GM19452 (cell line): ENCODE data around the gene HIPK3.
"Not testable (repeated sequence)": the region's sequence is repeated elsewhere in the genome, so short reads cannot be mapped to it uniquely, and the experiment has no call there.

Experiments
- ATAC-seq: cut with Tn5 transposase; IDR thresholded peaks from one replicate; pipeline ENCODE4 v1.9.1; 2021; ENCODE audit not compliant: unreplicated experiment

HIPK3 gene

GRCh38 chr11:33258631-33259205 lies 1.5 kb downstream of the HIPK3 start:
- ATAC-seq = peak; percentile 14

DNA sequence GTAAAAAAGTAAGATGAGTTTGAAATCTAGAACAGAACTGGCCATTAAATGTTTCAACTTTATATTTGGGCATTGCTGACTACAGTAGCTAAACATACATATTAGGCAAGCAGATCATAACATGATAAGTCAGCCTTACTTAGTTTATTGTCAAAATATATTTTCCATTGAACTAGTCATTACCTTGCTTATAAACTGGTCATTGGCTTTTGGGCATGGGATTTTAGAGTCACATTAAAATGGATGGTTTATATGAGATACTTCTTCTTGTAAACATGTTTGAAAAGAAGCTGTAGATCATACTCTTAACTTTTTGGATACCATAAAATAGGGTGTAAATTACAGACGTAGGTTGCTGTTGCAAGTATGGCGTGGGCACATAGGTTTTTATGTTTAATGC lies 2.7 kb downstream of the HIPK3 start:
- ATAC-seq = no peak

DNA sequence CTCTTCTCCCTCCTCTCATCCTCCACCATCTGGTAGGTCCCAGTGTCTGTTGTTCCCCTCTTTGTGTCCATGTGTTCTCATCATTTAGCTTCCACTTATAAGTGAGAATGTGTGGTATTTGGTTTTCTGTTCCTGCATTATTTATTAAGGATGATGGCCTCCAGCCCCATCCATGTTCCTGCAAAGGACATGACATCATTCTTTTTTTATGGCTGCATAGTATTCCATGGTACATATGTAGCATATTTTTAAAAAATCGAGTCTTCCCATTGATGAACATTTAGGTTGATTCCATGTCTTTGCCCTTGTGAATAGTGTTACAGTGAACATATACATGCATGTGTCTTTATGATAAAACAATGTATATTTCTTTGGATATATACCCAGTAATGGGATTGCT lies 4.2 kb downstream of the HIPK3 start:
- ATAC-seq = not testable (repeated sequence)

DNA sequence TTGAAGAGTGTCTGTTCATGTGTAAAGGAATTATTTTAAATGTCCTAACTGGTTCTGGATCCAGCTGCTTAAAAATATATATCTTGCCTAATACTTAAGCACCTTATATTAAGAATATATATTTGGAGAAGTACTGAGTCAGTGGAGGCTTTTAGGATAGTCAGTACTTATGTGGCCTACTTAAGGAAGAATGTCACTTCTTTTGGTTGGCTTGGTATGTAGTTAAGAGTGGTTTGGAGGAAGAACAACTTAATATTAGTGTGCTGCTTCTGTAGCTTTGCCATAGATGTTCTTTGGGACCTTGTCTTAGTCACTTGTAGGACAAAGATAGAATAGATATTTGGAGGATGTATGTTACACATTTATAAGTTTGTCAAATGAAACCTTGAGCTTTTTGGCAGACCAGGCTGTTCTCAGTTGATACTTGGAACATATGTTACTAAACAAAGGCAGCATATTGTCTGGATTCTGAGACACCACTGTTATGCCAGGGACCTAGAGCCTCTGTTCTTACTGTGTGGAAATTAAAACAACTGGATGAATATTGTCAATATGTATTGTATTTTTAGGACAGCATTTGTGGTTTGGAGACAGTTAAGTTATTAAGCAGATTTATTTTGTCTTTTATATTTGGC lies 4.9 kb downstream of the HIPK3 start:
- ATAC-seq = no peak

- no peak for ATAC-seq
These were observed 6.4 kb downstream of the HIPK3 start for GRCh38 chr11:33263549-33263948.

- ATAC-seq = no peak
These were observed 7.7 kb downstream of the HIPK3 start for GRCh38 chr11:33264926-33265325.

- no peak for ATAC-seq
These were observed 9.4 kb downstream of the HIPK3 start for GRCh38 chr11:33266393-33267215.

DNA sequence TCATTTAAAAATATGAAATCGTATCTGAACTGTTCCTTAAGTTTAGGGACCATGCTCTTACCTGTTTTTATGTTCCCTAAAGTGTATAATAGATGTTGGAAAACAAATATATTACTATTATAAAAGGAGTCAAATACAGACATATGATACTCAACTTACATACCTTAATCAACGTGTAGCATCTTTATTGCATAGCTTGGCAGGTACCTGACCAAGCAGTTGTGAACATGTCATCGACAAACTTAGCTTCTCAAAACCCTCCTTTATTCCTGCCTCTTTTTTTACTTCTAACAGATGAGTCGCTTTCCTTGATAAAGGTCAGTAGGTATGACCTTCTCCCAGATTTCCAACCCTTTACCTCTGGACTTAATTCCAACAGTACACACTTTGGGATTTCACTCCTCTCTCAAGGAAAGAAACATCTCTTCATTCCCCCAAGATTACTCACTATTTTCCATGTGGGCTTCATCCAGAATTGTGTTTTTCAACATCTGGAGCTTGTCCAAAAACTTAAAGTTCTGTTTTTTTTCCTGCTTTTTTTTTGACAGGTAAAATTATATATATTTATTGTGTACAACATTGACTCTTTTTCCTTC lies 11.9 kb downstream of the HIPK3 start:
- ATAC-seq = no peak

GRCh38 chr11:33269822-33270221 lies 12.6 kb downstream of the HIPK3 start:
- ATAC-seq = no peak

GRCh38 chr11:33271059-33271458 lies 13.9 kb downstream of the HIPK3 start:
- no peak for ATAC-seq

- ATAC-seq = no peak
These were observed 15.3 kb downstream of the HIPK3 start for GRCh38 chr11:33272338-33273107.

DNA sequence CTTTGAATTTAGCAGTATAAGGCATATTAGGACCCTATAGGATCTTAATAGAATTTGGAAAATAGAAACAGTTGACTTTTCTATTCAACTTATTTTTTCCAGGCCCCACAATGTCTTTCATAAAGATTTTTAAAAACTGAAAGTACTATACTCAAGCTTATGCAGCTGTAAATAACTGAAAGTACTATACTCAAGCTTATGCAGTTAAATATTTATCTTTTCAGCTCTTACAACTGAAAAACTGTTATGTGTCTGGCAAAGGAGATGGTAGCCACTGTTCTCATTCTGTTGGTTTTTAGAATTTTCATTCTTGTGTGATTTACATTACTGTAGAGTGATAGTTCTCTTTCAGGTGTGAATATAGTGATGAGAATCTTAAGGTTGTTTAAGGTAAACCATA lies 16.5 kb downstream of the HIPK3 start:
- no peak for ATAC-seq

DNA sequence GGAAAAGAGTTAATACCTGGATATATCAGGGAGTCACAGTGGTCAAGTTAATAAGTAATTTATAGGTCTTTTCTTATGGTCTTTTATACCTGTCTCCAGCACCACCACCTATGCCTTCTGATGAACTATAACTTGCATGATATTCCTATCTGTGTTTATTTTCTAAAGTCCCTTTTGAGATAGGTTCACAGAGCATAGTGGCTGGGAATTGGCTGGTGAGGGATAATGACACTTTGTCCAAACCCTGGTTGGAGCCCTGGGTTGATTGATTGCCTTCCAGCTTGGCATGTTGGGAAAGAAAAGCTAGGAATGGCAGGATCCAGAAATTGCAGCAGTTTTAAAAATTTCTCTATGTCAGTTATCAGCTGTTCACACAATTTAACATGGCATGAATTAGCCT lies 23.2 kb downstream of the HIPK3 start:
- ATAC-seq = no peak

- ATAC-seq = no peak
These were observed 24.6 kb downstream of the HIPK3 start for GRCh38 chr11:33281758-33282157.

DNA sequence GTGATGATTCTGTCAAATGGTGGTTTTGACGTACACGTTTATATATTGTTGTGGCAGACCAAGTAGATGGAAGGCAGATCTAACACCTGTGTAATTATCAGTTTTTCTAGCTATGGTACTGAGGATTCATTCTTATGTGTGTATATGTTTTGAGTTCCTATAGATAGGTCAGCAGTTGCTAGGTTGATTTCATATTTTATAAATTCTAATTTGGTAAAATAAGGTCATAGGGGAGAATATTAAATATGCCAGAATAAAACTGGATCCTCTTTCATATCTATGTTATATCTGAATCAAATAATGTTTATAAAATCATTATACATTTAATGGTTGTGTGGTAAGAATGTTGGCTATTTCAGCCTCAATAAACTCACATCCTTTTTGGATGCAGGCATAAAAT lies 27.6 kb downstream of the HIPK3 start:
- ATAC-seq = no peak

DNA sequence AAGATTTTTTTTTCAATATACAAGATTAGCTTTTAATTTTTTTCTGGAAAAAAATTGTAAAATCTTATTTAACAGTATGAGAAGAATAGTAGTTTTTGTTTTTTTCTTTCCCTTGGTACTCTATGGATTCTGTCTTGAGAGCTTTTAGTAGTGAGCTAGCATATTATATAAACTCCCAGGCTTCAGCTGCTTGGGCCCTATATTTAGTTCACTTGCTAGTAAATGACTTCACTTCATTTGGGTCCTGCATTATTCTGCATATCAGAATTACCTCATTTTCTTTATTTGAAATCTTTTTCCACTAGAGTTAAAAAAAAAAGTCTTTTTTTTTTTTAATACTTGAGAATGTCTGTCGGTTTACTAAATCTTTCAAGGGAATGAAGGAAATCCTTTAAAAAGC lies 33.1 kb downstream of the HIPK3 start:
- ATAC-seq = no peak

GRCh38 chr11:33291004-33291777 lies 34.0 kb downstream of the HIPK3 start:
- peak; percentile 75 for ATAC-seq

- ATAC-seq = no peak
These were observed 35.1 kb downstream of the HIPK3 start for GRCh38 chr11:33292311-33292710.

DNA sequence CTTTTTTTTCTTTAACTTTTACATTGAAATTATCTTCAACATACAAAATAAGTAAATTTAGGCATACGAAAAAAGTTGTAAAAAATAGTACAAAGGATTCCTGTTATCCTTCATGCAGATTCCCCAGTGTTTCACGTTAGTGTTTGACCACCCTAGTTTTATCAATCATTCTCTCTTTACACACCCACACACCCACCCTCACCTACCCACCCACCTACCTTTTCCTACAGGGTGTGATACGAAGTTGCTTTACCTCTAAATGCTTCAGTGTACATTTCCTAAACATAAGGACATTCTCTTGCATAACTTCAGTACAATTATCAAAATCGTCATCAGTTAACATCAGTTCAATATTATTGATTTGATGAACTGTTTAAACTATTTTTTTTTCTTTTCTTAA lies 37.0 kb downstream of the HIPK3 start:
- no peak for ATAC-seq

GRCh38 chr11:33294797-33295196 lies 37.6 kb downstream of the HIPK3 start:
- ATAC-seq = no peak
